IMR-90 (cell line): Measurements from ENCODE around the gene BGN. TPM values are rescaled to one million over a fixed set of nuclear protein-coding genes. Genes with fewer than 3 reads are reported as not detected.

Experiments
- ATAC-seq: fragments of 200-7000 bp; cut with Tn5 transposase; 2 replicates; pipeline ENCODE4 v1.9.1; 2020; ENCODE audit warnings: low read depth, mild to moderate bottlenecking, moderate library complexity
- BruUV-seq: library from RNA; stranded (reverse); fragments of 400-500 nt; replicated peaks from 2 replicates; lab custom pipeline; 2021; lab: Mats Ljungman, UMichigan
- CTCF ChIA-PET: fragments of 300-600 bp; formaldehyde crosslinking; extraction: SDS; loops from one replicate; lab custom pipeline; 2021; ENCODE audit warnings: antibody characterized with exemption; lab: Yijun Ruan, JAX
- POLR2A ChIA-PET: fragments of 300-600 bp; sonication (Branson Sonifier 250); formaldehyde crosslinking; loops from one replicate; lab custom pipeline; 2022; ENCODE audit warnings: antibody characterized with exemption; ENCODE audit not compliant: unreplicated experiment; lab: Charles Lee
- DNase-seq: peaks from one replicate; pipeline ENCODE4 v3.0.0; 2013
- H2AFZ ChIP-seq: replicated peaks from 2 replicates; pipeline ENCODE3; 2013; ENCODE audit warnings: low read length, mild to moderate bottlenecking; ENCODE audit not compliant: poor library complexity
- H2AK5ac ChIP-seq: 2 replicates; pipeline ENCODE4 v1.6.1; 2013; ENCODE audit warnings: low read depth, low read length, inconsistent platforms
- H2AK9ac ChIP-seq: replicated peaks from 2 replicates; pipeline ENCODE3; 2013; ENCODE audit warnings: mild to moderate bottlenecking, low read depth, low read length, moderate library complexity; ENCODE audit not compliant: poor library complexity
- H2BK120ac ChIP-seq: 2 replicates; pipeline ENCODE4 v1.6.1; 2013; ENCODE audit warnings: low read depth, low read length, inconsistent platforms
- H2BK15ac ChIP-seq: 3 replicates; pipeline ENCODE4 v1.6.1; 2013; ENCODE audit warnings: low read depth, low read length, inconsistent platforms
- H2BK20ac ChIP-seq: 2 replicates; pipeline ENCODE4 v1.6.1; 2013; ENCODE audit warnings: low read depth, mild to moderate bottlenecking, inconsistent platforms, low read length, moderate library complexity
- H2BK5ac ChIP-seq: 2 replicates; pipeline ENCODE4 v1.6.1; 2013; ENCODE audit warnings: mild to moderate bottlenecking, low read depth, low read length, inconsistent platforms; ENCODE audit not compliant: poor library complexity, severe bottlenecking
- H3K14ac ChIP-seq: replicated peaks from 2 replicates; pipeline ENCODE4 v1.6.1; 2013; ENCODE audit warnings: low read depth, low read length, inconsistent platforms
- H3K18ac ChIP-seq: 2 replicates; pipeline ENCODE4 v1.6.1; 2013; ENCODE audit warnings: low read depth, low read length, control low read depth
- H3K23ac ChIP-seq: 2 replicates; pipeline ENCODE4 v1.6.1; 2013; ENCODE audit warnings: low read depth, low read length, inconsistent platforms
- H3K27ac ChIP-seq: 2 replicates; pipeline ENCODE4 v1.5.1; 2013; ENCODE audit warnings: mild to moderate bottlenecking, control low read depth, low read length; ENCODE audit not compliant: insufficient read depth
- H3K27me3 ChIP-seq: 2 replicates; pipeline ENCODE4 v1.6.1; 2013; ENCODE audit warnings: low read length; ENCODE audit not compliant: control insufficient read depth, insufficient read depth
- H3K36me3 ChIP-seq: 2 replicates; pipeline ENCODE4 v1.6.1; 2013; ENCODE audit warnings: low read length, mixed read lengths; ENCODE audit not compliant: control insufficient read depth, insufficient read depth
- H3K4ac ChIP-seq: 2 replicates; pipeline ENCODE4 v1.6.1; 2013; ENCODE audit warnings: low read depth, low read length, inconsistent platforms
- H3K4me1 ChIP-seq: 2 replicates; pipeline ENCODE4 v1.6.1; 2013; ENCODE audit warnings: low read length, mixed read lengths; ENCODE audit not compliant: control insufficient read depth, insufficient read depth
- H3K4me2 ChIP-seq: 2 replicates; pipeline ENCODE4 v1.6.1; 2013; ENCODE audit warnings: low read depth, mild to moderate bottlenecking, control low read depth, low read length, moderate library complexity
- H3K4me3 ChIP-seq: 2 replicates; pipeline ENCODE4 v1.5.1; 2013; ENCODE audit warnings: low read depth, mild to moderate bottlenecking, control low read depth, low read length, moderate library complexity; ENCODE audit not compliant: insufficient read depth
- H3K56ac ChIP-seq: 2 replicates; pipeline ENCODE4 v1.6.1; 2013; ENCODE audit warnings: low read length, inconsistent platforms; ENCODE audit not compliant: insufficient read depth; ENCODE audit errors: extremely low read depth
- H3K79me1 ChIP-seq, 2 experiments: 2 replicates each; pipeline ENCODE4 v1.6.1; 2013; ENCODE audit warnings: low read length in 2 of 2, inconsistent platforms in 1 of 2, low read depth in 1 of 2
- H3K9ac ChIP-seq: 2 replicates; pipeline ENCODE4 v1.6.1; 2013; ENCODE audit warnings: low read depth, low read length, control low read depth
- H3K9me1 ChIP-seq: 2 replicates; pipeline ENCODE4 v1.6.1; 2013; ENCODE audit warnings: low read length, inconsistent platforms; ENCODE audit not compliant: insufficient read depth
- H3K9me3 ChIP-seq: 2 replicates; pipeline ENCODE4 v1.6.1; 2013; ENCODE audit warnings: low read length; ENCODE audit not compliant: control insufficient read depth, insufficient read depth
- H4K20me1 ChIP-seq: 2 replicates; pipeline ENCODE4 v1.6.1; 2013; ENCODE audit warnings: low read length, inconsistent platforms; ENCODE audit not compliant: insufficient read depth
- H4K5ac ChIP-seq: 2 replicates; pipeline ENCODE4 v1.6.1; 2013; ENCODE audit warnings: mild to moderate bottlenecking, low read depth, low read length, control low read depth
- H4K8ac ChIP-seq, 2 experiments: 2 replicates each; pipeline ENCODE4 v1.6.1; 2013; ENCODE audit warnings: low read depth in 2 of 2, low read length in 2 of 2, control low read depth in 1 of 2, inconsistent platforms in 1 of 2
- H4K91ac ChIP-seq: 2 replicates; pipeline ENCODE4 v1.6.1; 2013; ENCODE audit warnings: low read depth, low read length, inconsistent platforms; ENCODE audit not compliant: insufficient read depth
- BHLHE40 ChIP-seq: fragments of 150-350 bp; IDR thresholded peaks from 2 replicates; pipeline ENCODE4 v1.6.1; 2016; ENCODE audit warnings: mild to moderate bottlenecking, low read depth, low read length
- CEBPB ChIP-seq: IDR thresholded peaks from 2 replicates; pipeline ENCODE4 v1.6.1; 2012; ENCODE audit warnings: low read depth, low read length, improper control_type of control experiment
- CHD1 ChIP-seq: IDR thresholded peaks from 2 replicates; pipeline ENCODE4 v1.6.1; 2012; ENCODE audit warnings: low read depth, low read length, improper control_type of control experiment
- CTCF ChIP-seq: conservative IDR thresholded peaks from 2 replicates; pipeline ENCODE4 v1.5.1; 2012; ENCODE audit warnings: mild to moderate bottlenecking, low read depth, low read length, improper control_type of control experiment
- FOS ChIP-seq: fragments of 150-350 bp; IDR thresholded peaks from 2 replicates; pipeline ENCODE4 v1.6.1; 2016; ENCODE audit warnings: low read depth, low read length
- MAFK ChIP-seq: IDR thresholded peaks from 2 replicates; pipeline ENCODE4 v1.6.1; 2012; ENCODE audit warnings: low read depth, low read length, improper control_type of control experiment
- MAZ ChIP-seq: IDR thresholded peaks from 2 replicates; pipeline ENCODE4 v1.6.1; 2012; ENCODE audit warnings: low read depth, mild to moderate bottlenecking, low read length, improper control_type of control experiment, moderate library complexity, borderline replicate concordance
- MXI1 ChIP-seq: IDR thresholded peaks from 2 replicates; pipeline ENCODE4 v1.6.1; 2012; ENCODE audit warnings: low read depth, mild to moderate bottlenecking, low read length, moderate library complexity, borderline replicate concordance
- NFE2L2 ChIP-seq: fragments of 150-350 bp; IDR thresholded peaks from 2 replicates; pipeline ENCODE4 v1.6.1; 2016; ENCODE audit warnings: low read depth, mild to moderate bottlenecking, low read length
- POLR2A ChIP-seq: IDR thresholded peaks from 2 replicates; pipeline ENCODE4 v1.6.1; 2012; ENCODE audit warnings: mild to moderate bottlenecking, low read depth, low read length
- RAD21 ChIP-seq: IDR thresholded peaks from 2 replicates; pipeline ENCODE4 v1.6.1; 2012; ENCODE audit warnings: low read length, improper control_type of control experiment
- RCOR1 ChIP-seq: IDR thresholded peaks from 2 replicates; pipeline ENCODE4 v1.6.1; 2012; ENCODE audit warnings: mild to moderate bottlenecking, low read length, improper control_type of control experiment; ENCODE audit not compliant: insufficient replicate concordance
- RFX5 ChIP-seq: IDR thresholded peaks from 2 replicates; pipeline ENCODE4 v1.8.0; 2012; ENCODE audit warnings: low read depth, mild to moderate bottlenecking, low read length, moderate library complexity
- SMC3 ChIP-seq: fragments of 150-350 bp; IDR thresholded peaks from 2 replicates; pipeline ENCODE4 v1.6.1; 2016; ENCODE audit warnings: low read depth, mild to moderate bottlenecking, antibody characterized with exemption, low read length, moderate library complexity
- USF2 ChIP-seq: fragments of 150-350 bp; IDR thresholded peaks from 2 replicates; pipeline ENCODE4 v1.6.1; 2017; ENCODE audit warnings: mild to moderate bottlenecking, antibody characterized with exemption, low read length, low read depth
- WGBS, 2 experiments: methylation state at CpG; one replicate each; pipeline versions ENCODE4 v1.1.5 to v1.1.7; 2013; ENCODE audit warnings: missing lambda C conversion rate in 2 of 2; ENCODE audit not compliant: insufficient read length in 1 of 2; ENCODE audit errors: extremely low coverage in 2 of 2; 5-methylcytosine and 5-hydroxymethylcytosine counted together
- dilution Hi-C: fragments of 300-500 bp; cut with HindIII; formaldehyde crosslinking; loops from one replicate; pipeline ENCODE4 v1.14.3; 2018; ENCODE audit warnings: low sequenced_read_pairs; ENCODE audit not compliant: unreplicated experiment
- in situ Hi-C: fragments of 300-500 bp; cut with MboI; formaldehyde crosslinking; loops from 3 replicates; pipeline ENCODE4 v1.14.3; 2019; ENCODE audit warnings: low sequenced_read_pairs, inconsistent platforms, mixed read lengths
- intact Hi-C: fragments of 100-400 bp; cut with micrococcal nuclease; formaldehyde crosslinking; loops from 2 replicates; pipeline ENCODE4 v1.10.0; 2022
- polyA plus RNA-seq, 3 experiments: library from polyadenylated mRNA; depleted of rRNA; stranded (reverse); fragments of >200 nt; gene quantifications; 2 replicates each; pipeline ENCODE4 v1.2.3, GENCODE V29; 2012; ENCODE audit warnings: low replicate concordance in 1 of 3
- total RNA-seq: library from RNA; depleted of rRNA; stranded (reverse); fragments of >200 nt; gene quantifications from 2 replicates; pipeline ENCODE4 v1.2.3, GENCODE V29; 2012
- TF ChIP-seq, protein P1 (sequence below): fragments of 150-350 bp; IDR thresholded peaks from 2 replicates; pipeline ENCODE4 v1.6.1; 2016; ENCODE audit warnings: low read depth, mild to moderate bottlenecking, low read length, moderate library complexity, borderline replicate concordance

BGN gene
- total and polyA plus RNA-seq, 2 of the 4 experiments (the other 2 are of a cell fraction) = 11.3 to 298 TPM

- H4K5ac ChIP-seq = no peak overlapping the region
- dilution Hi-C loops (no loop called here), intact Hi-C loops (no loop called here), in situ Hi-C loops (no loop called here)
- peaks cover 0 to 8% of the 10 kb centered on the region in 2 experiments; a peak in 2 of 4 replicates for H3K79me1 ChIP-seq
- H3K9ac ChIP-seq = no peak overlapping the region
- no peak overlapping the region for H3K23ac ChIP-seq
- no peak overlapping the region for H3K27ac ChIP-seq
- DNase-seq (no peak), ATAC-seq (no peak)
- 63% methylated on average over 3 of the region's 11 CpGs; no CpG with 5 or more reads in 1 of the 2 experiments for WGBS, 2 experiments
- no peak overlapping the region for H2BK15ac ChIP-seq
- BruUV-seq = no TSS peak
- H3K27me3 ChIP-seq = no peaks in the 10 kb centered on the region
- POLR2A ChIA-PET = no interaction called here
- no peak overlapping the region for H3K14ac ChIP-seq
- no peak overlapping the region for H3K4me2 ChIP-seq
- no peak overlapping the region for H4K91ac ChIP-seq
- H2AK5ac ChIP-seq = no peak overlapping the region; the same call in 1 of the 2 replicates
- CTCF ChIA-PET = no interaction called here
- H2AFZ ChIP-seq = no peak overlapping the region
- TF ChIP-seq MXI1 = no peak
- TF ChIP-seq USF2 = no peak
- TF ChIP-seq CHD1 = no peak
- no peak for TF ChIP-seq FOS
- TF ChIP-seq, protein P1, sequence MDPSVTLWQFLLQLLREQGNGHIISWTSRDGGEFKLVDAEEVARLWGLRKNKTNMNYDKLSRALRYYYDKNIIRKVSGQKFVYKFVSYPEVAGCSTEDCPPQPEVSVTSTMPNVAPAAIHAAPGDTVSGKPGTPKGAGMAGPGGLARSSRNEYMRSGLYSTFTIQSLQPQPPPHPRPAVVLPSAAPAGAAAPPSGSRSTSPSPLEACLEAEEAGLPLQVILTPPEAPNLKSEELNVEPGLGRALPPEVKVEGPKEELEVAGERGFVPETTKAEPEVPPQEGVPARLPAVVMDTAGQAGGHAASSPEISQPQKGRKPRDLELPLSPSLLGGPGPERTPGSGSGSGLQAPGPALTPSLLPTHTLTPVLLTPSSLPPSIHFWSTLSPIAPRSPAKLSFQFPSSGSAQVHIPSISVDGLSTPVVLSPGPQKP = no peak
- no peak for TF ChIP-seq RCOR1
- TF ChIP-seq CEBPB = no peak
- TF ChIP-seq POLR2A = no peak
- no peak for TF ChIP-seq RFX5
- TF ChIP-seq CTCF = no peak
- no peak for TF ChIP-seq MAZ
- no peak for TF ChIP-seq BHLHE40
- TF ChIP-seq MAFK = no peak
- TF ChIP-seq SMC3 = no peak
- no peak for TF ChIP-seq RAD21
- no peak for TF ChIP-seq NFE2L2
- 0 out of 2 replicates have a peak, but pooled peaks cover 2% of the 10 kb centered on the region for H3K9me1 ChIP-seq
- no peaks in the 10 kb centered on the region for H3K36me3 ChIP-seq
- peak overlapping the region; percentile 35; the same call in 1 of the 2 replicates for H3K4ac ChIP-seq
- H3K4me3 ChIP-seq = no peak overlapping the region
- no peak overlapping the region for H3K56ac ChIP-seq
- H3K9me3 ChIP-seq = no peaks in the 10 kb centered on the region; the same call in 1 of the 2 replicates
- no peak overlapping the region for H2BK5ac ChIP-seq
- no peak overlapping the region for H2BK20ac ChIP-seq
- no peaks in the 10 kb centered on the region for H4K20me1 ChIP-seq
- no peak overlapping the region for H3K18ac ChIP-seq
- H2AK9ac ChIP-seq = no peak overlapping the region
- H4K8ac ChIP-seq = no peak overlapping the region
- peaks cover 27% of the 10 kb centered on the region for H3K4me1 ChIP-seq
- H2BK120ac ChIP-seq = no peak overlapping the region
These were observed 1.7 kb upstream of the BGN start for GRCh38 chrX:153493085-153493484.
